ENCODE measurements around the gene IFT81. TPM values are rescaled to one million over a fixed set of nuclear protein-coding genes. Genes with fewer than 3 reads are reported as not detected.

The IFT81 gene
- total RNA-seq, 1 donor, result 18.5 TPM

- H4K20me1 ChIP-seq (ENCODE audit: insufficient read depth, low read length), result no peaks in the 10 kb centered on the region
- DNase-seq (ENCODE audit: insufficient read length, low spot score, missing footprints), result peak; percentile 89
- peak; percentile 91 for TF ChIP-seq CTCF (IDR thresholded peaks at IDR 0.05; ENCODE audit: extremely low read depth, low read depth, low read length)
- no peak overlapping the region for H3K4me3 ChIP-seq (ENCODE audit: insufficient read depth, low read length)
- H3K79me2 ChIP-seq (ENCODE audit: insufficient read depth, low read length), result no peaks in the 10 kb centered on the region
- peaks cover 3% of the 10 kb centered on the region for H3K4me1 ChIP-seq (ENCODE audit: insufficient read depth, low read length)
- no peaks in the 10 kb centered on the region for H3K36me3 ChIP-seq (ENCODE audit: insufficient read depth, low read length)
- peak overlapping the region; percentile 30 for H2AFZ ChIP-seq (ENCODE audit: low read length)
- no peaks in the 10 kb centered on the region for H3K9me3 ChIP-seq (ENCODE audit: low read depth, low read length)
- H3K4me2 ChIP-seq (ENCODE audit: insufficient read depth, low read length), result peak overlapping the region; percentile 3
- H3K27me3 ChIP-seq (ENCODE audit: insufficient read depth, low read length), result no peaks in the 10 kb centered on the region
- H3K27ac ChIP-seq (ENCODE audit: low read depth, low read length), result no peak overlapping the region
These were observed 23.7 kb upstream of the IFT81 start for GRCh38 chr12:110100315-110100970.

GRCh38 chr12:110102255-110102654 is 21.9 kb upstream of the IFT81 start:
- Histone ChIP-seq H3K9me3 (ENCODE audit: low read depth, low read length) (no peaks in the 10 kb centered on the region), H3K4me2 (ENCODE audit: insufficient read depth, low read length) (no peak overlapping the region), H3K4me3 (ENCODE audit: insufficient read depth, low read length) (no peak overlapping the region), H3K4me1 (ENCODE audit: insufficient read depth, low read length) (peaks cover 7% of the 10 kb centered on the region), H2AFZ (ENCODE audit: low read length) (no peak overlapping the region), H3K79me2 (ENCODE audit: insufficient read depth, low read length) (no peaks in the 10 kb centered on the region), H3K27me3 (ENCODE audit: insufficient read depth, low read length) (no peaks in the 10 kb centered on the region), H3K36me3 (ENCODE audit: insufficient read depth, low read length) (no peaks in the 10 kb centered on the region), H4K20me1 (ENCODE audit: insufficient read depth, low read length) (no peaks in the 10 kb centered on the region), H3K27ac (ENCODE audit: low read depth, low read length) (no peak overlapping the region)
- DNase-seq (ENCODE audit: insufficient read length, low spot score, missing footprints), result no peak
- TF ChIP-seq CTCF (IDR thresholded peaks at IDR 0.05; ENCODE audit: extremely low read depth, low read depth, low read length), result peak; percentile 63

- DNase-seq (ENCODE audit: insufficient read length, low spot score, missing footprints), result no peak
- peak overlapping the region; percentile 71 for H2AFZ ChIP-seq (ENCODE audit: low read length)
These were observed 19.7 kb upstream of the IFT81 start for GRCh38 chr12:110104188-110105094.

More at GRCh38 chr12:110104188-110105094, 19.7 kb upstream of the IFT81 start:
- H3K79me2 ChIP-seq (ENCODE audit: insufficient read depth, low read length), result no peaks in the 10 kb centered on the region
- no peak overlapping the region for H3K27ac ChIP-seq (ENCODE audit: low read depth, low read length)
- H3K27me3 ChIP-seq (ENCODE audit: insufficient read depth, low read length), result no peaks in the 10 kb centered on the region
- peaks cover 28% of the 10 kb centered on the region for H3K4me1 ChIP-seq (ENCODE audit: insufficient read depth, low read length)
- H3K4me3 ChIP-seq (ENCODE audit: insufficient read depth, low read length), result no peak overlapping the region
- no peaks in the 10 kb centered on the region for H3K9me3 ChIP-seq (ENCODE audit: low read depth, low read length)
- H3K36me3 ChIP-seq (ENCODE audit: insufficient read depth, low read length), result no peaks in the 10 kb centered on the region
- no peak for TF ChIP-seq CTCF (IDR thresholded peaks at IDR 0.05; ENCODE audit: extremely low read depth, low read depth, low read length)
- H4K20me1 ChIP-seq (ENCODE audit: insufficient read depth, low read length), result no peaks in the 10 kb centered on the region
- no peak overlapping the region for H3K4me2 ChIP-seq (ENCODE audit: insufficient read depth, low read length)
